Keratinocyte (primary cell): ENCODE results near the gene MCRIP2. TPM values are rescaled to one million over a fixed set of nuclear protein-coding genes. Genes with fewer than 3 reads are reported as not detected.

ENCODE experiments used
- DNase-seq: peaks from one replicate; pipeline ENCODE4 v3.0.0-alpha.2; 2011; ENCODE audit warnings: low read depth, missing footprints, low spot score
- FAIRE-seq: peaks from 2 replicates; lab custom pipeline; 2011; peaks lifted over from hg19 to GRCh38; lab: Jason Lieb, UNC
- H2AFZ ChIP-seq: 2 replicates; pipeline ENCODE4 v1.6.0; 2012; ENCODE audit warnings: low read length, control low read depth, inconsistent platforms; ENCODE audit not compliant: control insufficient read depth
- H3K27ac ChIP-seq: 2 replicates; pipeline ENCODE4 v1.5.1; 2011; ENCODE audit warnings: low read length; ENCODE audit not compliant: control insufficient read depth, insufficient read depth
- H3K27me3 ChIP-seq: 3 replicates; pipeline ENCODE4 v1.6.0; 2011; ENCODE audit warnings: low read length; ENCODE audit not compliant: control insufficient read depth, insufficient read depth; ENCODE audit errors: extremely low read depth
- H3K36me3 ChIP-seq, 2 experiments: 2 replicates in 1 of 2; 3 replicates in 1 of 2; pipeline ENCODE4 v1.5.1; 2011; ENCODE audit warnings: low read length in 2 of 2, mild to moderate bottlenecking in 1 of 2; ENCODE audit not compliant: control insufficient read depth in 2 of 2, insufficient read depth in 2 of 2; ENCODE audit errors: extremely low read depth in 1 of 2
- H3K4me1 ChIP-seq: 3 replicates; pipeline ENCODE4 v1.5.1; 2011; ENCODE audit warnings: low read length; ENCODE audit not compliant: control insufficient read depth, insufficient read depth; ENCODE audit errors: extremely low read depth
- H3K4me2 ChIP-seq: 3 replicates; pipeline ENCODE4 v1.6.0; 2011; ENCODE audit warnings: low read depth, low read length; ENCODE audit not compliant: control insufficient read depth, insufficient read depth; ENCODE audit errors: extremely low read depth
- H3K4me3 ChIP-seq, 3 experiments: fragments of 200-600 bp in 1 of 3; sonication (generic) in 1 of 3; 2 replicates in 2 of 3; 3 replicates in 1 of 3; pipeline ENCODE4 v1.5.1; 2011 to 2016; ENCODE audit warnings: low read length in 3 of 3, mild to moderate bottlenecking in 3 of 3, control low read depth in 2 of 3, inconsistent platforms in 1 of 3, low read depth in 1 of 3, mixed read lengths in 1 of 3, mixed run types in 1 of 3, moderate library complexity in 1 of 3; ENCODE audit not compliant: control insufficient read depth in 2 of 3, insufficient read depth in 2 of 3; ENCODE audit errors: extremely low read depth in 1 of 3
- H3K79me2 ChIP-seq: 2 replicates; pipeline ENCODE4 v1.6.0; 2012; ENCODE audit warnings: low read length; ENCODE audit not compliant: control insufficient read depth, insufficient read depth
- H3K9ac ChIP-seq: 3 replicates; pipeline ENCODE4 v1.6.0; 2011; ENCODE audit warnings: low read length; ENCODE audit not compliant: control insufficient read depth, insufficient read depth; ENCODE audit errors: extremely low read depth
- H3K9me1 ChIP-seq: 3 replicates; pipeline ENCODE4 v1.6.0; 2011; ENCODE audit warnings: low read length; ENCODE audit not compliant: control insufficient read depth, insufficient read depth; ENCODE audit errors: extremely low read depth
- H3K9me3 ChIP-seq: 2 replicates; pipeline ENCODE4 v1.5.1; 2012; ENCODE audit warnings: low read depth, low read length; ENCODE audit not compliant: control insufficient read depth
- H4K20me1 ChIP-seq: 3 replicates; pipeline ENCODE4 v1.6.0; 2011; ENCODE audit warnings: low read length; ENCODE audit not compliant: control insufficient read depth, insufficient read depth; ENCODE audit errors: extremely low read depth
- CTCF ChIP-seq, 3 experiments: IDR thresholded peaks in 1 of 3; conservative IDR thresholded peaks in 1 of 3; optimal IDR thresholded peaks in 1 of 3; 2 replicates in 2 of 3; 3 replicates in 1 of 3; pipeline versions ENCODE3 to v1.5.1; 2011; ENCODE audit warnings: low read length in 3 of 3, mild to moderate bottlenecking in 3 of 3, moderate library complexity in 2 of 3, control low read depth in 1 of 3, inconsistent platforms in 1 of 3; ENCODE audit not compliant: insufficient read depth in 2 of 3; ENCODE audit errors: extremely low read depth in 1 of 3
- EZH2 ChIP-seq: IDR thresholded peaks from one replicate; pipeline ENCODE4 v1.6.1; 2012; ENCODE audit warnings: inconsistent platforms, mild to moderate bottlenecking, low read length, moderate library complexity
- dilution Hi-C: fragments of 300-500 bp; cut with MboI; formaldehyde crosslinking; loops from one replicate; pipeline ENCODE4 v1.7.0; 2020; ENCODE audit warnings: low sequenced_read_pairs; ENCODE audit not compliant: extremely low pct_ligation_motif_present
- polyA plus RNA-seq, 5 experiments: library from polyadenylated mRNA; depleted of rRNA in 3 of 5; stranded (reverse) in 3 of 5; stranded (forward) in 1 of 5; unstranded in 1 of 5; fragments of >200 nt; gene quantifications; 1 replicate in 1 of 5; 2 replicates in 3 of 5; 3 replicates in 1 of 5; pipeline versions ENCODE4 v1.2.1 to v1.2.3, GENCODE V29; 2011 to 2012; ENCODE audit warnings: missing spikeins in 2 of 5, low read depth in 1 of 5, low replicate concordance in 1 of 5

Gene MCRIP2
- polyA plus RNA-seq, 1 donor (not counting 4 experiments of a cell fraction or from before 2014, with no cell fraction given) = 8.1 TPM

GRCh38 chr16:670485-671352 lies 29.1 kb downstream of the MCRIP2 start:
- H3K4me1 ChIP-seq = peaks cover 14% of the 10 kb centered on the region
- H4K20me1 ChIP-seq = no peaks in the 10 kb centered on the region
- no peak for TF ChIP-seq CTCF (optimal IDR thresholded peaks at IDR 0.05 in 1 of 3, IDR thresholded peaks at IDR 0.05 in 1 of 3, conservative IDR thresholded peaks at IDR 0.05 in 1 of 3; ENCODE audit: extremely low read depth in 1 of 3, insufficient read depth in 2 of 3, low read length in 3 of 3)
- no peak for TF ChIP-seq EZH2
- H2AFZ ChIP-seq = no peak overlapping the region
- H3K9me3 ChIP-seq = no peaks in the 10 kb centered on the region
- no peak overlapping the region for H3K4me3 ChIP-seq
- H3K36me3 ChIP-seq = peaks cover 18 to 33% of the 10 kb centered on the region in 2 experiments
- dilution Hi-C loops = no loop called here
- no peak for DNase-seq
- H3K4me2 ChIP-seq = no peak overlapping the region
- H3K27me3 ChIP-seq = no peaks in the 10 kb centered on the region
- H3K9ac ChIP-seq = no peak overlapping the region
- FAIRE-seq = no peak
- peaks cover 28% of the 10 kb centered on the region for H3K79me2 ChIP-seq
- H3K27ac ChIP-seq = no peak overlapping the region
- H3K9me1 ChIP-seq = no peaks in the 10 kb centered on the region

GRCh38 chr16:671353-672131 lies 29.9 kb downstream of the MCRIP2 start:
- Histone ChIP-seq H3K27me3 (no peaks in the 10 kb centered on the region), H3K4me1 (peaks cover 20% of the 10 kb centered on the region), H3K9me3 (no peaks in the 10 kb centered on the region), H3K9me1 (no peaks in the 10 kb centered on the region), H3K4me3 (no peak overlapping the region), H3K36me3 (peaks cover 18 to 33% of the 10 kb centered on the region in 2 experiments), H2AFZ (no peak overlapping the region), H3K27ac (no peak overlapping the region), H3K79me2 (peaks cover 28% of the 10 kb centered on the region), H3K9ac (no peak overlapping the region), H4K20me1 (no peaks in the 10 kb centered on the region), H3K4me2 (no peak overlapping the region)
- DNase-seq (no peak), FAIRE-seq (no peak)
- dilution Hi-C loops = no loop called here
- TF ChIP-seq EZH2 (no peak), CTCF (optimal IDR thresholded peaks at IDR 0.05 in 1 of 3, IDR thresholded peaks at IDR 0.05 in 1 of 3, conservative IDR thresholded peaks at IDR 0.05 in 1 of 3; ENCODE audit: extremely low read depth in 1 of 3, insufficient read depth in 2 of 3, low read length in 3 of 3) (no peak)
